ENCODE data around the gene CNTN1.

Gene CNTN1

GRCh38 chr12:41120211-41120610 lies 428.0 kb downstream of the CNTN1 start:
- no peak for DNase-seq (ENCODE audit: low read depth)

GRCh38 chr12:41121374-41121773 lies 429.1 kb downstream of the CNTN1 start:
- DNase-seq (ENCODE audit: low read depth): no peak

Data from activated T-cell treated with anti-CD3 and anti-CD28 coated beads for 1 hour (primary cell).